ENCODE data around the gene CAND2.

The CAND2 gene

DNA sequence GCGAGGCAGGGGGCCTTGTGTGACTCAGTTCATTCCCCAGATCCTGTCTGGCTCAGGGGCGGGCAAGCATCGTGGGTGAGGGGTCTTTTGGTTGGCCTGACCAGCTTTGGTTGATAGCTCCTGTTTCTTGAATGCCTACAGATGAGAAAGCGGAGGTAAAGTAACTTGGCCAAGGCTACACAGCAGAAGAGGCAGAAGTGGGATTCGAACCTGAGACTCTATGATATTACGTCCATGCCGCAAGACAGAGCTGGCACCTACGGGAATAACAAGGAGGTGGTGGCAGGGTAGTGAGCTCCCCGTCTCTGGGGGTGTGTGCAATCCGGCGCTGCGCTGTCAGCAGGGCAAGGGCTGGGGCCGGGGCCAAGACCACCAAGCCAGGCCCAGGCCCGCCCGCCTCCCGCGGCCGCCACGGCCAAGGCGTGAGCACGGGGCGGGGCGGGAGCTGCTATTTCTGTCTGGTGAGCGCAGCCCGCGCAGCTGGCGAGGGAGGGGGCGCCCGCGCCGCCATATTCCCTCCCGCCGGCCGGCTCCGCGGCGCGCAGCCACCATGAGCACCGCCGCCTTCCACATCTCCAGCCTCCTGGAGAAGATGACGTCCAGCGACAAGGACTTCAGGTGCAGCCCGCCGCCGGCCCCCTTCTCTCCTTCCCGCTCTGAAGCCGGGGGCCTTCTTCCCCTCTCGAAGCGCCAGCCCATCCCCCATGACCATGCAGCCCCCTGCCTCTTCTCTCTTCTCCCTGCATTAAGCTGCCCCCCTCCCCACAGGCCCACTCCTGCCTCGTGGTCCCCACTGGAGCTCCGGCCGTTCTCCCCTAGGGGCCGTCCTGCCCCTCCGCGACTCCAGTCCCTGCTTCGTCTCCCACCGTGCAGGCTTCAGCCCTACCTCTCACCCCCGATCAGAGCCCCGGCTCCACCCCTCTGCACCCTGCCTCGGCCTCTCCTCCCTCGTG, at the start of gene CAND2:
CAND2 (plus strand) TSS at position 510 of the 953 bp plus-strand sequence; CDS start at position 551, 41 bp downstream.
- FAIRE-seq = no peak

DNA sequence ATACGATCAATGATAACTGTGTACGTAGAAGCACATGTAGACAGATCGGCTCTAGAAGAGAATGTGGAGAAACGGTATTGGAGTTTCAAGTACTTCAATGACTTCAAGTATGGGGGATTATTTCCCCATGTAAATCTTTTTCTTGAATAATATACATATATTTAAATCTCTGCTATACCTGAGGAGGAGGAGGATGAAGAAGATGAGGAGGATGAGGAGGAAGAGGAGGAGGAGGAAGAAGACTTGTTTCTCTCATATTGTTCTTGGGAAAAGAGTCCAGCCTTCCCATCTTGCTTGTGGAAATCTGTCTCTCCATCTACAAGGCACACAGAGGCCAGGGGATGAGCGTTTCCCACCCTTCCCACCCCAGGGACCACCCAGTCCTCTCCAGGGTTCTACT, 48.0 kb upstream of the CAND2 start:
- no peak for FAIRE-seq

GRCh38 chr3:12750223-12750622, 46.3 kb upstream of the CAND2 start:
- FAIRE-seq = no peak

DNA sequence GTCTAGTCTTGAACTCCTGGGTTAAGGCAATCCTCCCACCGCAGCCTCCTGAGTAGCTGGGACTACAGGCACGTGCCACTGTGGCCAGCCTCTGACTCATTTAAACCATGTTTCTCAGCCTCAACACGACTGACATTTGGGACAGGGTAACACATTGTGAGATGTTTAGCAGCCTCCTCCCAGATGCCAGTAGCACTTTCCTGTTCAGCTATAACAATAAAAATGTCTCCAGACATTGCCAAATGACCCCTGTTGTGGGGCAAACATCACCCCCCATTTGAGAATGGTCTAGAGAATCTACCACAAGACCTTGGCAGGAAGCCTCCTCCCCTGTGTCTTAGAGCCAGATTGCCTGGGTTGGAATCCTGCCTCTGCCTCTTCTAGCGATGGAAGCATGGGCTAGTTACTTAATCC, 45.8 kb upstream of the CAND2 start:
- FAIRE-seq = no peak

DNA sequence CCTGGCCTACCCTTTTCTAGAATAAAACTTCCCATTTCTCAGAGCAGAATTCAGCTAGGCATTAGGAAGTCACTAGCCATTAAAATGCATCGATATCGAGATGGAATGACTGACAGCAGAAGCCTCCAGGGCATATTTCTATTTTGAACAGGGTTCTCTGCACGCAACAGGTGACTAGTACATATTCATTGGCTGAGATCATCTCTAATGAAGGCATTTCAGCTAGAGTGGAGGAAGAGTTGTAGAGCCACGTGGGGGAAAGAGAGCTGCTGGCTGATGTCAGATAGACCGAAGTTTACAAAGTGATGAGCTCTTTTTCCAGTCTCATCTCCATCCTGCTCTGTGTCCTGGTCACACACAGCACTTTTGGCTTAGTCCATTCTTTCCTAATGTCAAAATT, 44.9 kb upstream of the CAND2 start:
- no peak for FAIRE-seq

GRCh38 chr3:12752102-12752501, 44.4 kb upstream of the CAND2 start:
- FAIRE-seq = no peak

DNA sequence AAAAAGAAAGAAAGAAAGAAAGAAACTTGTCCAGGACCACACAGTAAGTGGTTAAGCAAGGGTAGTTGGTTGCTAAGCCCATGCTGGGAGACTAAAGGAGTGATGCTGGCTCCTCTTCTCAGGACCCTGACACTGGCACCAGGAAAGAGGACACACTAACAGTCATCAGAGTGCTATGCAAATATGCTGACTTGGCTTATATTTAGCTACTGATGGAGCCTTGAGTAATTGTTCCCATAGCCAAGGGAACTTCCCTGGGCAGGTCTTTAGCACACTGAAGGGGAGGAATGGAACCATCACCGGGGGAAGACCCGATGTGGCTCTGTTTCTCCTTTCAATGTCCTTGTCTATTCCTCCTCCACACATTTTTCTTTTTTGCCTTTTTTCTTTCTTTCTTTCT, 43.7 kb upstream of the CAND2 start:
- FAIRE-seq = no peak

DNA sequence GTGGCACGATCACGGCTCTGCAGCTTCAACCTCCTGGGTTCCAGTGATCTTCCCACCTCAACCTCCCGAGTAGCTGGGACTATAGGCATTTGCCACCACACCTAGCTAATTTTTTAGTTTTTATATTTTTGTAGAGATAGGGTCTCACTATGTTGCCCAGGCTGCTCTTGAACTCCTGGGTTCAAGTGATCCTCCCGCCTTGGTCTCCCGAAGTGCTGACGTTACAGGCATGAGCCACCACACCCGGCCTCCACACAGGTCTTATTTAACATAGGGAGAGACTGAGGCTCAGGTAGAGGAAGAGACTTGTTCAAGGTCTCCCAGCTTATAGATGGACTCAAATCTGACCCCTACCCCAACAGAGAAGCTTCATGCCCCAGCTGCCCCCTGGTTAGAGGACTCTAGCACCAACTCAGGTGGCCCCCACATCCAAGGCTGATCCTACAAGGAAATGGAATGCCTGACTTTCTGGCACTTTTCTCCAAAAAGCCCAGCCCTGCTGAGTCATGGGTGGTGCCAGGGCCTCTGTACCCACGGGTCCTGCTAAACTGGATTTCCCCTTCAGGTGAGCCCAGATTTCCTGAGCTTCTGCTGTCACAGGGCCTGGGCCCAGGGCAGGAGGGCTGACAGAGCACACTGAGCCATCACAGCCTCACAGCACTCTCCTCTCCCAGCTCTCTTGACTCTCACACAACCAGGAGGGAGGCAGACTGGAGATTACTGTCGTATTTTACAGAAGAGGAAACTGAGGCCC, 43.0 kb upstream of the CAND2 start:
- no peak for FAIRE-seq

- no peak for FAIRE-seq
Observed at GRCh38 chr3:12754313-12754712, 42.2 kb upstream of the CAND2 start.

- FAIRE-seq = no peak
Observed at GRCh38 chr3:12755754-12756153, 40.7 kb upstream of the CAND2 start.

- no peak for FAIRE-seq
Observed at GRCh38 chr3:12756175-12756574, 40.3 kb upstream of the CAND2 start.

GRCh38 chr3:12756635-12757034, 39.8 kb upstream of the CAND2 start:
- FAIRE-seq = no peak

- FAIRE-seq = no peak
Observed at GRCh38 chr3:12758025-12758781, 38.3 kb upstream of the CAND2 start.

DNA sequence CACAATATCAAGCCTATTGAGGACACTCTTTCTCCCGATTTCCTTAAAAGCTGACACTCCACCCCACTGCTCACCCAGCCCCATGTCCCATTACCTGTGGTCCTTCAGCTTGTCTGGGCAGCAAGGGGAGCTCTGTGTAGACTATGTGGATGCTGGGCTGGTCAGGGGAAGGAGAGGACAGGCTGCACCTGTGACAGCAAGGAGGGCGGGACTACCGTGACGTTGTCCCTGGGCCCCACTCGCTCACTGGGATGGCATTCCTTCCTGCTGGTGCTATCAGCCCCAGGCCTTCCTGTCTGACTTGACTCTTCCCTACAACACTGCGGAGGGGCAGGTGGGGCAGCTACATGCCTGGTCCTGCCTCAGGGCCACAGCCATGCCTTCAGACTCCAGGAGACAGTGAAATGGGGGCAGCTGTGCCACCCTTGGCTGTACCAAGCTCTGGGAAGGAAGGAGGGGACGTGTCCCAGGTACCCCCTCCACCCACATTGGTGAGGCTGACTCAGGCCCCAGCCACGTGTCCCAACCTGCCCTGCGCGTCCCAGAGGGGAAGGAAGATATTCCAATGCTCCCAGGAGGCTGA, 37.3 kb upstream of the CAND2 start, which contains the start of gene TMEM40:
TMEM40 (minus strand) TSS at position 163 of the 583 bp plus-strand sequence. CDS start 9,427 bp downstream, outside the sequence.
- FAIRE-seq = no peak

GRCh38 chr3:12759693-12760565, 36.6 kb upstream of the CAND2 start:
- no peak for FAIRE-seq

DNA sequence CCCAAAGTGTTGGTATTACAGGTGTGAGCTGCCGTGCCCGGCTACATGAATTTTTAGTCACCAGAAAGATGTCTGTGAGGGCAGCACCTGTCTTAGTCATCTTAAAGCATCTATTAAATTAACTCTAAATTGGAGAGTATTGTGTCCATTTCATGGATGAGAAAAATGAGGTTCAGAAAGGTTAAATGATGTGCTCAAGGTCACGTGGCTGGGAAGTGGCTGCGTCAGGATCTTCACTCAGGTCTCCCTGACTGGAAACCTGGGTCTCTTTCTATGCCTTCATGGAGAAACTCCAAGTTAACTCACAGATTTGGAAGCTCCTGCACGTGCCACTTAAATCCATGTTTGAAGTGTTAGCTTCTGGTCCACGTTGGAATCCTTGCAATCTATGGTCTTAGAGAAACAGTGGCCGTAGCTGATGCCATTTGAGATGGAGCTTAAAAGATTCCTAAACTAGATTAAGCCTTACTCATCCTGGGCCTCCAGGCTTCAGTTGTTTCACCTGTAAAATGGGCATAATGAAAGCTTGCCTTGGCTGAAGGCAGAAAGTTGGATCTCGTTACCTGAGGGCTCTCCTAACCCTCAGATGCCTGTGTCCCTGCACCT, 32.2 kb upstream of the CAND2 start:
- no peak for FAIRE-seq

DNA sequence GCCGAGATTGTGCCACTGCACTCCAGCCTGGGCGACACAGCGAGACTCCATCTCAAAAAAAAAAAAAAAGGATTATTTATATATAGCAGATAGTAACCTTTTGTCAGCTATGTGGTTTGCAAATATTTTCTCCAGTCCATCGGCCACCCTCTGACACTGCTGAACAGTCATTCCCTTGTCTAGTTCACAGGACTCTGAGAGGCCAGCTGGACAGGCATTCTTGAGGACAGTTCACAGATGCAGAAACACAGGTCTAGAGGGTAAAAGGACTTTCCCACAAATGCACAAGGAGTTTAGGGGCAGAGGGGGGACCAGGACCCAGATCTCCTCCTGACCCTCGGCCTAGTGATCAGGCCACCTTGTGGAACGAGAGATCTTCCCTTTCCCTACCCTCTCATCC, 29.9 kb upstream of the CAND2 start:
- FAIRE-seq = no peak

DNA sequence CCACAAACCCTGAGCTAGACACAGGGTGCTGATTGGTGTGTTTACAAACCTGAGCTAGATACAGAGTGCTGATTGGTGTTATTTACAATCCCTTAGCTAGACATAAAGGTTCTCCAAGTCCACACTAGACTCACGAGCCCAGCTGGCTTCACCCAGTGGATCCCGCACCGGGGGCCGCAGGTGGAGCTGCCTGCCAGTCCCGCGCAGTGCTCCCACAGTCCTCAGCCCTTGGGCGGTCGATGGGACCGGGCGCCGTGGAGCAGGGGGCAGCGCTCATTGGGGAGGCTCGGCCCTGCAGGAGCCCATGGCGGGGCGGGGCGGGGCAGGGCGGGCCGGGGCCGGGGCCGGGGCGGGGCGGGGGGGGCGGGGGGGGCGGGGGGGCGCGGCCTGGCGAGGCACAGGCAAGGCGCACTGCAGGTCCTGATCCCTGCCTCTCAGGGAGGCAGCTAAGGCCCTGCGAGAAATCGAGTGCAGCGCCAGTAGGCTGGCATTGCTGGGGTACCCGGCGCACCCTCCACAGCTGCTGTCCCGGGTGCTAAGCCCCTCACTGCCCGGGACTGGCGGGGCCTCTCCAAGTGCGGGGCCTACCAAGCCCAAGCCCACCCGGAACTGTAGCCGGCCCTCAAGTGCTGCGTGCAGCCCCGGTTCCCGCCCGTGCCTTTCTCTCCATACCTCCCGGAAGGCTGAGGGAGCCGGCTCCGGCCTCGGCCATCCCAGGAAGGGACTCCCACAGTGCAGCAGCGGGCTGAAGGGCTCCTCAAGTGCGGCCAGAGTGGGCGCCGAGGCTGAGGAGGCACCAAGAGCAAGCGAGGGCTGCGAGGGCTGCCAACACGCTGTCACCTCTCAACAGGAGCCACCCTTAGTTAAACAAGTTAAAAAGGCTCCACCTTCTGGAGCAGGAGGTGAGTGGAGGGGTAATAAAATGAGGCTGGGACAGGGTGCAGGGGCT, 27.6 kb upstream of the CAND2 start:
- FAIRE-seq = no peak

- no peak for FAIRE-seq
Observed at GRCh38 chr3:12769761-12770160, 26.7 kb upstream of the CAND2 start.

GRCh38 chr3:12771236-12771635, 25.2 kb upstream of the CAND2 start:
- FAIRE-seq = no peak
